ENCODE data around the gene ZC3H7B. TPM values are rescaled to one million over a fixed set of nuclear protein-coding genes. Genes with fewer than 3 reads are reported as not detected.

ZC3H7B gene
- total and polyA plus RNA-seq, 12 donors: 21.4 to 51.5 (median 36.0) TPM

- H3K36me3 ChIP-seq: peaks cover 0 to 96% (median 46%) of the 10 kb centered on the region in 9 donors
- WGBS, 2 donors: 43 to 64% methylated on average over 12 of the region's 12 CpGs
- peak overlapping the region; percentile 37 to 88 (median 82) for H3K27ac ChIP-seq
- no peaks in the 10 kb centered on the region for H3K9me3 ChIP-seq
- no peaks in the 10 kb centered on the region for H3K27me3 ChIP-seq
- intact Hi-C loops (cut with DNase I): loop anchor here in 1 of 10 donors (2.0 kb wide), 1 partner anchor 65 kb away; no protein-coding TSS in a partner anchor
- DNase-seq (peak in 1 of 2 donors; percentile 37), ATAC-seq (peak; percentile 40 to 71 (median 59))
- peak in 1 of 9 donors; percentile 2 for TF ChIP-seq CTCF (IDR thresholded peaks at IDR 0.05)
- no peak overlapping the region for H3K4me3 ChIP-seq
- peaks cover 0 to 36% (median 17%) of the 10 kb centered on the region in 9 donors for H3K4me1 ChIP-seq
Observed at GRCh38 chr22:41261541-41262249, 39.6 kb upstream of the ZC3H7B start.

DNA sequence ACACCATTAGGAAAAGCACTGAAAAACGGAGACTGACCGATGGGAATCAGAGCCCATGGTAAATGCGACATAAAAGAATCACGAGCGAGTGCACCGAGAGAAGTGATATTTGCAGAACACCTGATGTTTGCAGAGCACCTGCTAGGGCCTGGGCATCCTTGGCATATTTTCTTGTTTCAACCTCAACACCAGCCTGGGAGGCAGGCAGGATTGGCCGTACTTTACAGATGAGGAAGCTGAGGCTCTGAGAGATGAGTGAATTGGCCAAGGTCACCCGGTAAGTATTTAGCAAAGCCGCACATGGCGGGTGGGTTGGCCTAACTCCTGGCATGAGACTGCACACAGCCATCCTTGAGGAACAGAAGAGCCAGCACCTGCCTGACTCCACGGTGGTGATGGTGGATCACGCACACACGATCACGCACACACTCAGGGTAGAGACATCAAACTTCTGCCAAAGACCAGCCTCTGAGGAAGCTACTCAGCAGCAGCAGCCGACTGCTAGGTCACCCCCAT lies 39.0 kb upstream of the ZC3H7B start:
- peaks cover 0 to 96% (median 48%) of the 10 kb centered on the region in 9 donors for H3K36me3 ChIP-seq
- 90 to 96% methylated on average over 15 of the region's 15 CpGs for WGBS, 2 donors
- no peak for DNase-seq

GRCh38 chr22:41263704-41264103 lies 37.6 kb upstream of the ZC3H7B start:
- Histone ChIP-seq H3K4me3 (no peak overlapping the region), H3K4me1 (peaks cover 0 to 24% (median 6%) of the 10 kb centered on the region in 9 donors), H3K27me3 (no peaks in the 10 kb centered on the region), H3K27ac (no peak overlapping the region), H3K9me3 (no peaks in the 10 kb centered on the region), H3K36me3 (peaks cover 0 to 96% (median 57%) of the 10 kb centered on the region in 9 donors)
- 86 to 92% methylated on average over 2 of the region's 2 CpGs for WGBS, 2 donors
- DNase-seq (no peak), ATAC-seq (no peak)
- TF ChIP-seq CTCF (IDR thresholded peaks at IDR 0.05): no peak
- intact Hi-C loops (cut with DNase I): no loop called here

More for the DNA sequence above, 39.0 kb upstream of the ZC3H7B start:
- H3K4me1 ChIP-seq: peaks cover 0 to 30% (median 14%) of the 10 kb centered on the region in 9 donors
- no peaks in the 10 kb centered on the region for H3K9me3 ChIP-seq
- no peak for TF ChIP-seq CTCF (IDR thresholded peaks at IDR 0.05)
- peak overlapping the region in 7 of 10 donors; percentile 68 to 88 (median 85) for H3K27ac ChIP-seq
- H3K4me3 ChIP-seq: no peak overlapping the region
- H3K27me3 ChIP-seq: no peaks in the 10 kb centered on the region
- intact Hi-C loops (cut with DNase I): no loop called here
- no peak for ATAC-seq

DNA sequence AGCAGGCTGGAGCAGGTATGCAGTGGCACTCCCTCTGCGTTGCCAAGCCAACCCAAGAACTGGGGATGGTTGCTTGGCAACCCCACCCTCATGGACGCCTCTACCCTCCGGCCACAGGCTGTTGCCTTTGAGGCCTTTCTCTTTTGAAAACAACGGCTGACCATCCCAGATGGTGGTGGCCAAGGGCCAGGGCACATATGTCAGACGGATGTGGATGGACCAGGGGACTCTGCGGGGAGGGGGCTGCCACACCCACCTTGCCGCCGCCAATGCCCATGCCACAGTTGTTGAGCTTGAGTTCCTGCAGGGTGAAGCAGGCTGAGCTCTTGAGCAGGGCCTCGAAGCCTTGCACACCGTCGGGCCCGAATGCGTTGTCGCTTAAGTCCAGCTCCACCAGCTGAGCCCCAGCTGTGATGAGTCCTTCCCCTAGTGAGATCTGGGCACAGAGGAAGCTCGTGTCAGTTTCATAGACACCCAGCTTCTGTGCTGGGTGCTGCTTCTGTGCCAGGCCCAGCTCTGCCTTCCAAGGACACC lies 36.9 kb upstream of the ZC3H7B start:
- H3K36me3 ChIP-seq: peaks cover 0 to 96% (median 65%) of the 10 kb centered on the region in 9 donors
- intact Hi-C loops (cut with DNase I): no loop called here

More for the DNA sequence above, 36.9 kb upstream of the ZC3H7B start:
- H3K9me3 ChIP-seq: no peaks in the 10 kb centered on the region
- WGBS, 2 donors: 90 to 95% methylated on average over 15 of the region's 15 CpGs
- ATAC-seq (no peak), DNase-seq (no peak)
- H3K27ac ChIP-seq: no peak overlapping the region
- no peaks in the 10 kb centered on the region for H3K27me3 ChIP-seq
- peaks cover 0 to 24% (median 6%) of the 10 kb centered on the region in 9 donors for H3K4me1 ChIP-seq
- no peak overlapping the region for H3K4me3 ChIP-seq
- TF ChIP-seq CTCF (IDR thresholded peaks at IDR 0.05): no peak
